Pancreas (tissue), 10 donors: ENCODE measurements around the gene ENTPD1. TPM values are rescaled to one million over a fixed set of nuclear protein-coding genes. Genes with fewer than 3 reads are reported as not detected.
A peak's percentile ranks its signal among the peaks of the same experiment; 100 is the strongest.
"Not testable (repeated sequence)": the region's sequence is repeated elsewhere in the genome, so short reads cannot be mapped to it uniquely, and the experiment has no call there.

Experiments used
- ATAC-seq, 4 donors: fragments of 200-7000 bp; cut with Tn5 transposase; one replicate each; pipeline versions ENCODE4 v1.8.0 to v1.9.1; 2020; ENCODE audit warnings: mild to moderate bottlenecking in 4 of 4, moderate library complexity in 4 of 4
- DNase-seq, 6 donors: peaks; one replicate each; pipeline ENCODE4 v3.0.0-alpha.2; 2020
- FAIRE-seq: peaks from 2 replicates; lab custom pipeline; 2012; peaks lifted over from hg19 to GRCh38; lab: Jason Lieb, UNC
- H3K27ac ChIP-seq, 4 donors: fragments of 200-600 bp; sonication (generic); 1 replicate in 3 of 4; 2 replicates in 1 of 4; pipeline versions ENCODE4 v1.5.0 to v1.8.0; 2020
- H3K27me3 ChIP-seq, 4 donors: fragments of 200-600 bp; one replicate each; pipeline ENCODE4 v1.8.0; 2021
- H3K36me3 ChIP-seq, 3 donors: fragments of 200-600 bp; sonication (generic) in 1 of 3; one replicate each; pipeline versions ENCODE4 v1.5.0 to v1.8.0; 2020 to 2021
- H3K4me1 ChIP-seq, 3 donors: fragments of 200-600 bp; one replicate each; pipeline ENCODE4 v1.8.0; 2021
- H3K4me3 ChIP-seq, 4 donors: fragments of 200-600 bp; sonication (generic) in 2 of 4; one replicate each; pipeline versions ENCODE4 v1.5.0 to v1.8.0; 2020 to 2021
- H3K9me3 ChIP-seq, 4 donors: fragments of 200-600 bp; one replicate each; pipeline ENCODE4 v1.8.0; 2021
- CTCF ChIP-seq, 4 donors: fragments of 200-600 bp; sonication (generic) in 3 of 4; IDR thresholded peaks; one replicate each; pipeline versions ENCODE4 v1.5.0 to v1.8.0; 2021; ENCODE audit warnings: antibody characterized with exemption in 4 of 4
- WGBS, 2 donors: extraction: QIAGEN DNeasy Blood & Tissue Kit; methylation state at CpG; one replicate each; pipeline ENCODE4 v1.1.7; 2013; 5-methylcytosine and 5-hydroxymethylcytosine counted together
- intact Hi-C, 3 donors: fragments of 100-400 bp; cut with DNase I; formaldehyde crosslinking; loops; one replicate each; pipeline versions ENCODE4 v1.11.1 to v1.14.2; 2022
- polyA plus RNA-seq, 2 donors: library from polyadenylated mRNA; stranded (reverse); fragments of 200-250 nt; gene quantifications; one replicate each; pipeline ENCODE4 v1.2.3, GENCODE V29; 2013
- total RNA-seq, 6 donors: library from RNA; stranded (reverse); fragmentation: NEBNext Ultra II Directional in 4 of 6; extraction: Animal tissue kit (Norgen Biotek cat#: 25700) in 4 of 6; gene quantifications; one replicate each; pipeline versions ENCODE4 v1.2.1 to v1.2.4, GENCODE V29; 2021 to 2023
- donor health status: healthy with polysubstance abuse.
- donor health status: DM: no; HTN: no; CAD: no; lungs with moderate emphysema.
- donor health status: DM: no; HTN: no; CAD: no.
- donor health status: control.
- donor health status: control.
- donor health status: Bipolar disorder and iron deficiency.
- donor health status: DM: yes; HTN: yes; CAD: no.
- donor health status: DM: no; HTN: no; CAD: no.
- donor health status: DM: no; HTN: no; CAD: no.
- donor health status: DM: yes; HTN: yes; CAD: no.

ENTPD1 gene
- total and polyA plus RNA-seq, 8 donors: 0.67 to 10.9 (median 1.8) TPM

- no peak for DNase-seq
Observed at GRCh38 chr10:95793401-95794045, 37.6 kb downstream of the ENTPD1 start.

GRCh38 chr10:95794195-95794594 lies 38.2 kb downstream of the ENTPD1 start:
- no peak overlapping the region for H3K4me3 ChIP-seq
- TF ChIP-seq CTCF (IDR thresholded peaks at IDR 0.05): no peak
- no peak for ATAC-seq
- no peaks in the 10 kb centered on the region for H3K27me3 ChIP-seq
- H3K27ac ChIP-seq: no peak overlapping the region
- H3K9me3 ChIP-seq: no peaks in the 10 kb centered on the region
- no peaks in the 10 kb centered on the region for H3K4me1 ChIP-seq
- WGBS, 2 donors: 47 to 59% methylated on average over 3 of the region's 3 CpGs
- no peaks in the 10 kb centered on the region for H3K36me3 ChIP-seq
- intact Hi-C loops: no loop called here
- FAIRE-seq: no peak
- no peak for DNase-seq

More at GRCh38 chr10:95793401-95794045, 37.6 kb downstream of the ENTPD1 start:
- Histone ChIP-seq H3K9me3 (no peaks in the 10 kb centered on the region), H3K27ac (peak overlapping the region in 1 of 4 donors; percentile 47), H3K4me1 (no peaks in the 10 kb centered on the region), H3K4me3 (no peak overlapping the region), H3K27me3 (no peaks in the 10 kb centered on the region), H3K36me3 (no peaks in the 10 kb centered on the region)
- FAIRE-seq (no peak), ATAC-seq (peak in 2 of 4 donors; percentile 74 to 82)
- intact Hi-C loops: no loop called here
- WGBS, 2 donors: 77 to 80% methylated on average over 2 of the region's 2 CpGs
- no peak for TF ChIP-seq CTCF (IDR thresholded peaks at IDR 0.05)

- no peaks in the 10 kb centered on the region for H3K9me3 ChIP-seq
- FAIRE-seq (no peak), DNase-seq (no peak), ATAC-seq (no peak)
- no peak for TF ChIP-seq CTCF (IDR thresholded peaks at IDR 0.05)
- H3K36me3 ChIP-seq: no peaks in the 10 kb centered on the region
- intact Hi-C loops: no loop called here
- no peak overlapping the region for H3K27ac ChIP-seq
- WGBS, 2 donors: 76 to 79% methylated on average over 3 of the region's 3 CpGs
- no peaks in the 10 kb centered on the region for H3K27me3 ChIP-seq
- H3K4me1 ChIP-seq: no peaks in the 10 kb centered on the region
- no peak overlapping the region for H3K4me3 ChIP-seq
Observed at GRCh38 chr10:95795602-95796001, 39.6 kb downstream of the ENTPD1 start.

GRCh38 chr10:95796504-95796903 lies 40.5 kb downstream of the ENTPD1 start:
- H3K27ac ChIP-seq: no peak overlapping the region
- no peaks in the 10 kb centered on the region for H3K4me1 ChIP-seq
- no peaks in the 10 kb centered on the region for H3K27me3 ChIP-seq
- no peaks in the 10 kb centered on the region for H3K9me3 ChIP-seq
- intact Hi-C loops: no loop called here
- FAIRE-seq: no peak
- H3K4me3 ChIP-seq: no peak overlapping the region
- no peak for TF ChIP-seq CTCF (IDR thresholded peaks at IDR 0.05)
- ATAC-seq: no peak
- DNase-seq: no peak
- no peaks in the 10 kb centered on the region for H3K36me3 ChIP-seq

GRCh38 chr10:95798096-95798855 lies 42.3 kb downstream of the ENTPD1 start:
- TF ChIP-seq CTCF (IDR thresholded peaks at IDR 0.05): no peak
- intact Hi-C loops: no loop called here
- DNase-seq (no peak), FAIRE-seq (no peak), ATAC-seq (no peak)
- no peak overlapping the region for H3K27ac ChIP-seq
- no peak overlapping the region for H3K4me3 ChIP-seq
- no peaks in the 10 kb centered on the region for H3K27me3 ChIP-seq
- no peaks in the 10 kb centered on the region for H3K4me1 ChIP-seq
- H3K9me3 ChIP-seq: no peaks in the 10 kb centered on the region
- H3K36me3 ChIP-seq: no peaks in the 10 kb centered on the region

GRCh38 chr10:95800286-95800685 lies 44.3 kb downstream of the ENTPD1 start:
- H3K4me1 ChIP-seq, H3K9me3 ChIP-seq, H3K4me3 ChIP-seq, H3K36me3 ChIP-seq, ATAC-seq, intact Hi-C loops, FAIRE-seq, H3K27ac ChIP-seq, DNase-seq, H3K27me3 ChIP-seq: not testable (repeated sequence)
- WGBS, 2 donors: 70 to 73% methylated on average over 2 of the region's 2 CpGs

- H3K9me3 ChIP-seq, ATAC-seq, H3K4me3 ChIP-seq, H3K27ac ChIP-seq, FAIRE-seq, H3K27me3 ChIP-seq, intact Hi-C loops, H3K4me1 ChIP-seq, H3K36me3 ChIP-seq, DNase-seq: not testable (repeated sequence)
- WGBS, 2 donors: 59 to 64% methylated on average over 11 of the region's 11 CpGs
Observed at GRCh38 chr10:95806687-95807380, 50.9 kb downstream of the ENTPD1 start.
